GM18502 (cell line): Measurements from ENCODE around the gene THADA.

Experiments used
- ATAC-seq: cut with Tn5 transposase; IDR thresholded peaks from one replicate; pipeline ENCODE4 v1.9.1; 2021; ENCODE audit warnings: mild to moderate bottlenecking; ENCODE audit not compliant: unreplicated experiment, poor library complexity

Gene THADA

GRCh38 chr2:43239981-43240765 lies 355.7 kb downstream of the THADA start:
- ATAC-seq = no peak

- ATAC-seq = no peak
Observed at GRCh38 chr2:43238813-43239212, 357.0 kb downstream of the THADA start.

- ATAC-seq = no peak
Observed at GRCh38 chr2:43238176-43238575, 357.7 kb downstream of the THADA start.

GRCh38 chr2:43233218-43234212 lies 362.3 kb downstream of the THADA start:
- ATAC-seq = no peak

GRCh38 chr2:43230951-43231827 lies 364.6 kb downstream of the THADA start:
- ATAC-seq = no peak

GRCh38 chr2:43230351-43230885 lies 365.4 kb downstream of the THADA start:
- ATAC-seq = no peak

- no peak for ATAC-seq
Observed at GRCh38 chr2:43228756-43229659, 366.8 kb downstream of the THADA start.

GRCh38 chr2:43228321-43228751 lies 367.5 kb downstream of the THADA start:
- ATAC-seq = no peak

- ATAC-seq = no peak
Observed at GRCh38 chr2:43227830-43228281, 368.0 kb downstream of the THADA start.

GRCh38 chr2:43226955-43227829 lies 368.6 kb downstream of the THADA start:
- peak; percentile 26 for ATAC-seq

- peak; percentile 60 for ATAC-seq
Observed at GRCh38 chr2:43226558-43226954, 369.3 kb downstream of the THADA start, which contains the start of gene ZFP36L2. Gene ZFP36L2, minus strand, starts transcription at chr2:43226606. Its CDS starts 291 bp downstream, at chr2:43226315.

- ATAC-seq = peak; percentile 31
Observed at GRCh38 chr2:43225788-43226557, 369.9 kb downstream of the THADA start.

- ATAC-seq = no peak
Observed at GRCh38 chr2:43225093-43225787, 370.6 kb downstream of the THADA start.

- no peak for ATAC-seq
Observed at GRCh38 chr2:43224571-43225092, 371.2 kb downstream of the THADA start.

- ATAC-seq = no peak
Observed at GRCh38 chr2:43224131-43224570, 371.7 kb downstream of the THADA start.

- no peak for ATAC-seq
Observed at GRCh38 chr2:43223521-43224001, 372.3 kb downstream of the THADA start.
